Ramos (cell line): ENCODE data around the gene DPCD.
"Not testable (repeated sequence)": the region's sequence is repeated elsewhere in the genome, so short reads cannot be mapped to it uniquely, and the experiment has no call there.

Experiments used
- in situ Hi-C: fragments of 300-500 bp; cut with MboI; formaldehyde crosslinking; loops from one replicate; pipeline ENCODE4 v1.14.3; 2022; ENCODE audit warnings: low sequenced_read_pairs; ENCODE audit not compliant: unreplicated experiment

DPCD gene

GRCh38 chr10:101578803-101579515 is 9.2 kb upstream of the DPCD start:
- in situ Hi-C loops, result no loop called here

- in situ Hi-C loops, result no loop called here
These were observed 8.6 kb upstream of the DPCD start for GRCh38 chr10:101579516-101579870.

GRCh38 chr10:101580486-101581399 is 7.4 kb upstream of the DPCD start:
- in situ Hi-C loops, result no loop called here

- in situ Hi-C loops, result no loop called here
These were observed 2.3 kb upstream of the DPCD start for GRCh38 chr10:101585841-101586240.

- in situ Hi-C loops, result no loop called here
These were observed 758 bp downstream of the DPCD start for GRCh38 chr10:101588879-101589278.

- in situ Hi-C loops, result not testable (repeated sequence)
These were observed 5.2 kb downstream of the DPCD start for GRCh38 chr10:101593331-101593730.

- in situ Hi-C loops, result no loop called here
These were observed 7.7 kb downstream of the DPCD start for GRCh38 chr10:101595591-101596433.

- in situ Hi-C loops, result no loop called here
These were observed 9.2 kb downstream of the DPCD start for GRCh38 chr10:101597091-101597900.

- in situ Hi-C loops, result no loop called here
These were observed 13.4 kb downstream of the DPCD start for GRCh38 chr10:101601541-101601940.

- in situ Hi-C loops, result no loop called here
These were observed 14.8 kb downstream of the DPCD start for GRCh38 chr10:101602761-101603398.

- in situ Hi-C loops, result loop anchor here (5.0 kb wide), 1 partner anchor 175 kb away; the partner anchor contains the start of gene NPM3
These were observed 19.0 kb downstream of the DPCD start for GRCh38 chr10:101607124-101607523.

- in situ Hi-C loops, result loop anchor here (5.0 kb wide), 1 partner anchor 173 kb away; the partner anchor contains the start of gene NPM3
These were observed 21.4 kb downstream of the DPCD start for GRCh38 chr10:101609481-101609880.

GRCh38 chr10:101611096-101611905 is 23.2 kb downstream of the DPCD start:
- in situ Hi-C loops, result no loop called here

- in situ Hi-C loops, result no loop called here
These were observed 24.0 kb downstream of the DPCD start for GRCh38 chr10:101612086-101612485.

- in situ Hi-C loops, result no loop called here
These were observed 24.8 kb downstream of the DPCD start for GRCh38 chr10:101612872-101613271.

GRCh38 chr10:101613646-101614045 is 25.5 kb downstream of the DPCD start:
- in situ Hi-C loops, result no loop called here

- in situ Hi-C loops, result no loop called here
These were observed 26.8 kb downstream of the DPCD start for GRCh38 chr10:101614663-101615524.
